Thyroid gland (tissue), 4 donors: Measurements from ENCODE around the gene CANT1. TPM values are rescaled to one million over a fixed set of nuclear protein-coding genes. Genes with fewer than 3 reads are reported as not detected.
A peak's percentile ranks its signal among the peaks of the same experiment; 100 is the strongest.
"Not testable (repeated sequence)": the region's sequence is repeated elsewhere in the genome, so short reads cannot be mapped to it uniquely, and the experiment has no call there.

Experiments
- DNase-seq, 2 donors: peaks; one replicate each; pipeline ENCODE4 v3.0.0-alpha.2; 2019
- H3K27ac ChIP-seq, 3 donors: fragments of 200-600 bp; sonication (generic); 1 replicate in 2 of 3; 2 replicates in 1 of 3; pipeline ENCODE4 v1.5.1; 2016 to 2019; ENCODE audit warnings: mild to moderate bottlenecking in 1 of 3, moderate library complexity in 1 of 3
- H3K27me3 ChIP-seq: fragments of 200-600 bp; sonication (generic); one replicate; pipeline ENCODE4 v1.5.1; 2019
- H3K36me3 ChIP-seq, 2 donors: fragments of 200-600 bp; sonication (generic); one replicate each; pipeline ENCODE4 v1.5.1; 2016 to 2019
- H3K4me1 ChIP-seq, 2 donors: fragments of 200-600 bp; sonication (generic); one replicate each; pipeline ENCODE4 v1.5.1; 2017 to 2019
- H3K4me3 ChIP-seq, 3 donors: fragments of 200-600 bp; sonication (generic); replicated peaks in 1 of 3; 1 replicate in 2 of 3; 2 replicates in 1 of 3; pipeline ENCODE4 v1.5.1; 2016; ENCODE audit warnings: mild to moderate bottlenecking in 1 of 3
- H3K9me3 ChIP-seq: fragments of 200-600 bp; sonication (generic); one replicate; pipeline ENCODE4 v1.5.1; 2017
- POLR2A ChIP-seq, 2 donors: fragments of 450-650 bp; IDR thresholded peaks; one replicate each; pipeline ENCODE4 v1.6.1; 2017; ENCODE audit warnings: antibody characterized with exemption in 2 of 2, mild to moderate bottlenecking in 2 of 2, moderate library complexity in 1 of 2
- WGBS, 2 donors: methylation state at CpG; one replicate each; pipeline ENCODE4 v1.1.5; 2017; 5-methylcytosine and 5-hydroxymethylcytosine counted together
- intact Hi-C: fragments of 100-400 bp; cut with DNase I; formaldehyde crosslinking; loops from one replicate; pipeline ENCODE4 v1.15.1; 2023
- total RNA-seq, 4 donors: library from RNA; depleted of rRNA; stranded (reverse); fragments of >200 nt; gene quantifications; one replicate each; pipeline ENCODE4 v1.2.3, GENCODE V29; 2016
- TF ChIP-seq, protein P1 (sequence below), 6 experiments: fragments of 200-600 bp in 3 of 6; fragments of 450-650 bp in 3 of 6; sonication (generic) in 3 of 6; IDR thresholded peaks; one replicate each; pipeline ENCODE4 v1.5.1; 2016 to 2019; ENCODE audit warnings: antibody characterized with exemption in 6 of 6, mild to moderate bottlenecking in 2 of 6, inconsistent platforms in 1 of 6, moderate library complexity in 1 of 6

Gene CANT1
- total RNA-seq, 4 donors from 2014 or later = 21.2 to 37.1 (median 27.3) TPM

DNA sequence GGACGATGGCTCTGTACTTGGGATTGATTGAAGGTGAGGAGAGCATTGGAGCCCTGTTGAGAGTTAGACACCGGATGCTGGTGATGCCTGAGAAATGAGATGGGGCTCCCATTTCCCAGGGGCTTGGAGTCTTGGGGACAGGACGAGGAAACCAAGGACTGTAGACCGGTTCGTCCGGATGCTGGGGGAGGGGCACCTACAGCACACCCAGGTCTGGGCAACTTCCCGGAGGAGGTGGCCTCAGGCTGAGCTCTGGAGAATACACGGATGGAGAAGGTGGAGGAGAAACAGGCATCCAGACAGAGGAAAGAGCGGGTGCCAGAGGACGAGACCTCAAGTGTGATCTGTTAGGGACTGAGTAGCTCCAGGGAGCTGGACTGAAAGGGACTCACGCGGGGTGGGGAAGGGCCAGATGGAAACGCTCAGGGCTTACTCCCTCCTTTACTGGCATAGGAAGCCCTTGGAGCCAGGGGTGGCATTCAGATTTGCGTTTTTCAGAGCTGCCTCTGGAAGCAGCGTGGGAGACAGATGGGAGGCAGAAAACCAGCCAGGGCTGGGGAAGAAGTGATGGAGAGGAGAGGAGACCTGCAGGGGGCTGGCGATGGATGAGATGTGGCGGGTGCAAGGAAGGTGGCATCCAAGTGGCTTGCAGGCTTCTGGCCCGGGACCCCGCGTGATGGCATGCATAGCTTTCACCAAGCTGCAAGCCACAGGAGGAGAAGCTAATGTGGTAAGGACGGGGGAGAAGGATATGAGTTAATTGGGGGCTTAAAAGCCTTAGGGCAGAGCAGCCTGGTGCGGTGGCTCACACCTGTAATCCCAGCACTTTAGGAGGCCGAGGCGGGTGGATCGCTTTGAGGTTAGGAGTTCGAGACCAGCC, 22.7 kb upstream of the CANT1 start:
- H3K4me1 ChIP-seq = peaks cover 7 to 34% of the 10 kb centered on the region in 2 donors
- no peak for DNase-seq

GRCh38 chr17:79030636-79031035, 21.1 kb upstream of the CANT1 start:
- DNase-seq, H3K9me3 ChIP-seq, H3K36me3 ChIP-seq, intact Hi-C loops, H3K4me3 ChIP-seq, H3K27me3 ChIP-seq, H3K27ac ChIP-seq: not testable (repeated sequence)
- 89 to 95% methylated on average over 12 of the region's 12 CpGs for WGBS, 2 donors
- H3K4me1 ChIP-seq = peaks cover 7 to 41% of the 10 kb centered on the region in 2 donors

More for the DNA sequence above, 22.7 kb upstream of the CANT1 start:
- no peak for TF ChIP-seq POLR2A (IDR thresholded peaks at IDR 0.05)
- TF ChIP-seq, protein P1, sequence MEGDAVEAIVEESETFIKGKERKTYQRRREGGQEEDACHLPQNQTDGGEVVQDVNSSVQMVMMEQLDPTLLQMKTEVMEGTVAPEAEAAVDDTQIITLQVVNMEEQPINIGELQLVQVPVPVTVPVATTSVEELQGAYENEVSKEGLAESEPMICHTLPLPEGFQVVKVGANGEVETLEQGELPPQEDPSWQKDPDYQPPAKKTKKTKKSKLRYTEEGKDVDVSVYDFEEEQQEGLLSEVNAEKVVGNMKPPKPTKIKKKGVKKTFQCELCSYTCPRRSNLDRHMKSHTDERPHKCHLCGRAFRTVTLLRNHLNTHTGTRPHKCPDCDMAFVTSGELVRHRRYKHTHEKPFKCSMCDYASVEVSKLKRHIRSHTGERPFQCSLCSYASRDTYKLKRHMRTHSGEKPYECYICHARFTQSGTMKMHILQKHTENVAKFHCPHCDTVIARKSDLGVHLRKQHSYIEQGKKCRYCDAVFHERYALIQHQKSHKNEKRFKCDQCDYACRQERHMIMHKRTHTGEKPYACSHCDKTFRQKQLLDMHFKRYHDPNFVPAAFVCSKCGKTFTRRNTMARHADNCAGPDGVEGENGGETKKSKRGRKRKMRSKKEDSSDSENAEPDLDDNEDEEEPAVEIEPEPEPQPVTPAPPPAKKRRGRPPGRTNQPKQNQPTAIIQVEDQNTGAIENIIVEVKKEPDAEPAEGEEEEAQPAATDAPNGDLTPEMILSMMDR (IDR thresholded peaks at IDR 0.05) = no peak
- intact Hi-C loops = no loop called here
- Histone ChIP-seq H3K9me3 (no peaks in the 10 kb centered on the region), H3K27ac (no peak overlapping the region), H3K27me3 (no peaks in the 10 kb centered on the region), H3K36me3 (no peaks in the 10 kb centered on the region), H3K4me3 (no peak overlapping the region)
- WGBS, 2 donors = 84 to 86% methylated on average over 26 of the region's 26 CpGs

DNA sequence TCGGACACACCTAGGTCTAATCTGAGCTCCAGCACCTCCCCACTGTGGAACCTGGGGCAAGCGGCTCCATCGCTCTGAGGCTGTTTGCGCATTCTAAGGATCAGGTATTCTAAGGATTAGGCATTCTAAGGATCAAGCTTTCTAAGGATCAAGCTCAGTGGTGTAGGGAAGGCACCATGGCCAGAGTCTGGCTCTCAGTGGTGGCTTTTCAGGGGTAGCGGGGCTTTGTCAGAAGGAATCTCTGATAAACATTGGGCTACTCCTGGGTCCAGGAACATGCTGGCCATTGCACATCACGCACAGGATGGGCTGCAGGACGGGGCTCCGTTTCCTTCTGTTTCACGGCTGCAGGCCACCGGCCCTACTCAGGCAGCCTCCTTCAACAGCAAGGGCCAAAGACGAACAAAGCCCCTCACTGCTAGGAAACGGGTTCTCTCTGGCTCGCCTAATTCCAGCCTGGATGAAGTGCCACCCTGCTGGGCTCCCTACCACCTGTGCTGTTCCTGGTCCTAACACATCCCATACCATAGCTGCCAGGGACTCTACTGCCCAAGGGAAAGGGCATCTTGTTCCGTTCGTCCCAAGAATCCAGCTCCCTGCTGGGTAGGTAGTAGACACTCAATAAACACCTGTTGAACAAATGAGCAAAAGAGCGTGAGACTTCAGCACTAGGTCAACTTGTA, 19.9 kb upstream of the CANT1 start:
- whole genome bisulfite sequencing, 2 donors = 85 to 91% methylated on average over 12 to 16 of the region's 16 CpGs
- intact Hi-C loops = no loop called here
- DNase-seq = no peak

GRCh38 chr17:79028496-79029326, 19.1 kb upstream of the CANT1 start:
- H3K36me3 ChIP-seq = no peaks in the 10 kb centered on the region
- no peak for DNase-seq

More for the DNA sequence above, 19.9 kb upstream of the CANT1 start:
- TF ChIP-seq, protein P1 (IDR thresholded peaks at IDR 0.05) = no peak
- TF ChIP-seq POLR2A (IDR thresholded peaks at IDR 0.05) = no peak
- Histone ChIP-seq H3K4me1 (peaks cover 8 to 49% of the 10 kb centered on the region in 2 donors), H3K27ac (no peak overlapping the region), H3K9me3 (no peaks in the 10 kb centered on the region), H3K36me3 (no peaks in the 10 kb centered on the region), H3K27me3 (no peaks in the 10 kb centered on the region), H3K4me3 (no peak overlapping the region)

More at GRCh38 chr17:79028496-79029326, 19.1 kb upstream of the CANT1 start:
- 70 to 80% methylated on average over 16 of the region's 17 CpGs for WGBS, 2 donors
- intact Hi-C loops = no loop called here
- H3K27me3 ChIP-seq = no peaks in the 10 kb centered on the region
- H3K4me3 ChIP-seq = no peak overlapping the region
- TF ChIP-seq, protein P1 (IDR thresholded peaks at IDR 0.05) = peak in 1 of 6 experiments; percentile 7
- no peak for TF ChIP-seq POLR2A (IDR thresholded peaks at IDR 0.05)
- peak overlapping the region in 2 of 3 donors; percentile 0 to 82 for H3K27ac ChIP-seq
- H3K9me3 ChIP-seq = no peaks in the 10 kb centered on the region
- peaks cover 13 to 49% of the 10 kb centered on the region in 2 donors for H3K4me1 ChIP-seq
